Measurements from ENCODE around the gene GNGT1.

DNA sequence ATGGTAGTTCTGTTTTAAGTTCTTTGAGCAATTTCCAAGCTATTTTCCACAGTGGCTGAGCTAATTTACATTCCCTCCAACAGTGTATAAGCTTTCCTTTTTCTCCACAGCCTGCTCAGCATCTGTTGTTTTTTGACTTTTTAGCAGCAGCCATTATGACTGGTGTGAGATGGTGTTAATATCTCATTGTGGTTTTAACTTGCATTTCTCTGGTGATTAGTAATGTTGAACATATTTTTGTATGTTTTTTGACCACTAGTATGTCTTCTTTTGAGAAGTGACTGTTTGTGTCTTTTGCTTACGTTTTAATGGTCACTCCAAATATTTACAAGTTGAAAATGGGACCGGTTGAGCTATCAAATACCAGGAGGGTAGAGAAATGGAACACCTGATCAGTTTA, 35.6 kb downstream of the GNGT1 start:
- TF ChIP-seq, protein P1, sequence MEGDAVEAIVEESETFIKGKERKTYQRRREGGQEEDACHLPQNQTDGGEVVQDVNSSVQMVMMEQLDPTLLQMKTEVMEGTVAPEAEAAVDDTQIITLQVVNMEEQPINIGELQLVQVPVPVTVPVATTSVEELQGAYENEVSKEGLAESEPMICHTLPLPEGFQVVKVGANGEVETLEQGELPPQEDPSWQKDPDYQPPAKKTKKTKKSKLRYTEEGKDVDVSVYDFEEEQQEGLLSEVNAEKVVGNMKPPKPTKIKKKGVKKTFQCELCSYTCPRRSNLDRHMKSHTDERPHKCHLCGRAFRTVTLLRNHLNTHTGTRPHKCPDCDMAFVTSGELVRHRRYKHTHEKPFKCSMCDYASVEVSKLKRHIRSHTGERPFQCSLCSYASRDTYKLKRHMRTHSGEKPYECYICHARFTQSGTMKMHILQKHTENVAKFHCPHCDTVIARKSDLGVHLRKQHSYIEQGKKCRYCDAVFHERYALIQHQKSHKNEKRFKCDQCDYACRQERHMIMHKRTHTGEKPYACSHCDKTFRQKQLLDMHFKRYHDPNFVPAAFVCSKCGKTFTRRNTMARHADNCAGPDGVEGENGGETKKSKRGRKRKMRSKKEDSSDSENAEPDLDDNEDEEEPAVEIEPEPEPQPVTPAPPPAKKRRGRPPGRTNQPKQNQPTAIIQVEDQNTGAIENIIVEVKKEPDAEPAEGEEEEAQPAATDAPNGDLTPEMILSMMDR (IDR thresholded peaks at IDR 0.05): no peak
- TF ChIP-seq POLR2A (IDR thresholded peaks at IDR 0.05): no peak
